B cell (primary cell): ENCODE results near the gene EID2B. TPM values are rescaled to one million over a fixed set of nuclear protein-coding genes. Genes with fewer than 3 reads are reported as not detected.
A peak's percentile ranks its signal among the peaks of the same experiment; 100 is the strongest.

Experiments used
- ATAC-seq: fragments of 200-7000 bp; cut with Tn5 transposase; one replicate; pipeline ENCODE4 v1.10.0; 2021; ENCODE audit warnings: low read depth, mild to moderate bottlenecking, moderate number of reproducible peaks, moderate library complexity
- CTCF ChIA-PET: fragments of 350-600 bp; sonication (Branson Sonifier 250); formaldehyde crosslinking; loops from one replicate; lab custom pipeline; 2021; ENCODE audit warnings: antibody characterized with exemption, inconsistent platforms; lab: Charles Lee
- POLR2A ChIA-PET: fragments of 350-600 bp; sonication (Branson Sonifier 250); formaldehyde crosslinking; loops from one replicate; lab custom pipeline; 2021; ENCODE audit warnings: antibody characterized with exemption; lab: Charles Lee
- DNase-seq: peaks from one replicate; pipeline ENCODE4 v3.0.0; 2013
- H2AFZ ChIP-seq: 2 replicates; pipeline ENCODE4 v1.6.1; 2012; ENCODE audit warnings: mild to moderate bottlenecking, low read depth, low read length; ENCODE audit not compliant: insufficient read depth, poor library complexity, severe bottlenecking
- H3K27ac ChIP-seq, 2 donors: 1 replicate in 1 of 2; 2 replicates in 1 of 2; pipeline ENCODE4 v1.5.1; 2012 to 2013; ENCODE audit warnings: low read length in 2 of 2, mild to moderate bottlenecking in 2 of 2, moderate library complexity in 1 of 2
- H3K27me3 ChIP-seq, 4 experiments: fragments of 200-600 bp in 1 of 4; sonication (generic) in 1 of 4; replicated peaks in 1 of 4; 1 replicate in 2 of 4; 2 replicates in 2 of 4; pipeline versions ENCODE4 v1.6.1 to v1.7.0; 2013 to 2016; ENCODE audit warnings: low read length in 3 of 4, mild to moderate bottlenecking in 2 of 4, mixed read lengths in 1 of 4, moderate library complexity in 1 of 4; ENCODE audit not compliant: insufficient read depth in 4 of 4, control insufficient read depth in 3 of 4; ENCODE audit errors: control extremely low read depth in 1 of 4
- H3K36me3 ChIP-seq, 2 experiments: replicated peaks in 1 of 2; 1 replicate in 1 of 2; 2 replicates in 1 of 2; pipeline versions ENCODE4 v1.6.1 to v1.7.1; 2013; ENCODE audit warnings: low read length in 1 of 2; ENCODE audit not compliant: insufficient read depth in 2 of 2, control insufficient read depth in 1 of 2; ENCODE audit errors: control extremely low read depth in 1 of 2, extremely low read depth in 1 of 2
- H3K4me1 ChIP-seq, 2 donors: fragments of 200-600 bp in 1 of 2; sonication (generic) in 1 of 2; 1 replicate in 1 of 2; 2 replicates in 1 of 2; pipeline versions ENCODE4 v1.5.1 to v1.6.1; 2013 to 2017; ENCODE audit warnings: low read length in 2 of 2; ENCODE audit not compliant: control insufficient read depth in 2 of 2, insufficient read depth in 2 of 2
- H3K4me2 ChIP-seq: replicated peaks from 2 replicates; pipeline ENCODE3; 2012; ENCODE audit warnings: mild to moderate bottlenecking, low read depth, low read length; ENCODE audit not compliant: poor library complexity, severe bottlenecking
- H3K4me3 ChIP-seq, 5 experiments: fragments of 200-600 bp in 1 of 5; sonication (generic) in 1 of 5; 1 replicate in 3 of 5; 2 replicates in 2 of 5; pipeline versions ENCODE4 v1.5.1 to v1.7.0; 2011 to 2016; ENCODE audit warnings: low read length in 4 of 5, mild to moderate bottlenecking in 4 of 5, low read depth in 2 of 5, control low read depth in 1 of 5, moderate library complexity in 1 of 5; ENCODE audit not compliant: insufficient read depth in 1 of 5; ENCODE audit errors: control extremely low read depth in 1 of 5, extremely low read depth in 1 of 5
- H3K79me2 ChIP-seq: fragments of 200-600 bp; sonication (generic); one replicate; pipeline ENCODE4 v1.6.0; 2016; ENCODE audit warnings: low read length; ENCODE audit not compliant: control insufficient read depth, insufficient read depth
- H3K9ac ChIP-seq: fragments of 200-600 bp; sonication (generic); 2 replicates; pipeline ENCODE4 v1.6.1; 2017; ENCODE audit warnings: mild to moderate bottlenecking, low read length, moderate library complexity
- H3K9me3 ChIP-seq, 3 donors: one replicate each; pipeline versions ENCODE4 v1.6.1 to v1.7.1; 2013; ENCODE audit warnings: low read length in 2 of 3; ENCODE audit not compliant: control insufficient read depth in 2 of 3, insufficient read depth in 1 of 3; ENCODE audit errors: control extremely low read depth in 1 of 3
- H4K20me1 ChIP-seq: 2 replicates; pipeline ENCODE4 v1.6.0; 2012; ENCODE audit warnings: mild to moderate bottlenecking, low read length; ENCODE audit not compliant: insufficient read depth, control insufficient read depth, poor library complexity, severe bottlenecking
- H3K27ac Mint-ChIP-seq: one replicate; pipeline ENCODE4 v1.8.0; 2021; ENCODE audit warnings: mixed read lengths
- H3K27me3 Mint-ChIP-seq: one replicate; pipeline ENCODE4 v1.8.0; 2021; ENCODE audit warnings: mixed read lengths
- H3K4me1 Mint-ChIP-seq: one replicate; pipeline ENCODE4 v1.8.0; 2021; ENCODE audit warnings: mixed read lengths
- H3K4me3 Mint-ChIP-seq: one replicate; pipeline ENCODE4 v1.8.0; 2021; ENCODE audit warnings: mixed read lengths
- H3K9me3 Mint-ChIP-seq: one replicate; pipeline ENCODE4 v1.8.0; 2022; ENCODE audit warnings: mixed read lengths; ENCODE audit not compliant: insufficient read depth
- EZH2 ChIP-seq: IDR thresholded peaks from 2 replicates; pipeline ENCODE4 v1.6.1; 2012; ENCODE audit warnings: borderline replicate concordance, low read depth, mild to moderate bottlenecking, moderate library complexity, low read length; ENCODE audit not compliant: insufficient read depth, poor library complexity, severe bottlenecking
- WGBS: methylation state at CpG from one replicate; pipeline ENCODE4 v1.1.5; 2013; ENCODE audit warnings: missing lambda C conversion rate; ENCODE audit not compliant: insufficient coverage; 5-methylcytosine and 5-hydroxymethylcytosine counted together
- intact Hi-C: fragments of 100-400 bp; cut with micrococcal nuclease; formaldehyde crosslinking; loops from one replicate; pipeline ENCODE4 v1.10.0; 2022
- polyA plus RNA-seq: library from polyadenylated mRNA; depleted of rRNA; stranded (reverse); fragments of >200 nt; gene quantifications from 2 replicates; pipeline ENCODE4 v1.2.3, GENCODE V29; 2012
- total RNA-seq, 2 donors: library from RNA; stranded (reverse); fragments of 120-200 nt in 1 of 2; gene quantifications; 1 replicate in 1 of 2; 2 replicates in 1 of 2; pipeline versions ENCODE4 v1.2.3 to v1.2.4, GENCODE V29; 2013 to 2022
- TF ChIP-seq, protein P1 (sequence below): fragments of 200-600 bp; IDR thresholded peaks from one replicate; pipeline ENCODE4 v1.8.0; 2022; ENCODE audit warnings: antibody characterized with exemption, mild to moderate bottlenecking

EID2B gene
- total and polyA plus RNA-seq, 2 donors (not counting 1 experiment from before 2014, with no cell fraction given), result 3.0 to 6.0 TPM

DNA sequence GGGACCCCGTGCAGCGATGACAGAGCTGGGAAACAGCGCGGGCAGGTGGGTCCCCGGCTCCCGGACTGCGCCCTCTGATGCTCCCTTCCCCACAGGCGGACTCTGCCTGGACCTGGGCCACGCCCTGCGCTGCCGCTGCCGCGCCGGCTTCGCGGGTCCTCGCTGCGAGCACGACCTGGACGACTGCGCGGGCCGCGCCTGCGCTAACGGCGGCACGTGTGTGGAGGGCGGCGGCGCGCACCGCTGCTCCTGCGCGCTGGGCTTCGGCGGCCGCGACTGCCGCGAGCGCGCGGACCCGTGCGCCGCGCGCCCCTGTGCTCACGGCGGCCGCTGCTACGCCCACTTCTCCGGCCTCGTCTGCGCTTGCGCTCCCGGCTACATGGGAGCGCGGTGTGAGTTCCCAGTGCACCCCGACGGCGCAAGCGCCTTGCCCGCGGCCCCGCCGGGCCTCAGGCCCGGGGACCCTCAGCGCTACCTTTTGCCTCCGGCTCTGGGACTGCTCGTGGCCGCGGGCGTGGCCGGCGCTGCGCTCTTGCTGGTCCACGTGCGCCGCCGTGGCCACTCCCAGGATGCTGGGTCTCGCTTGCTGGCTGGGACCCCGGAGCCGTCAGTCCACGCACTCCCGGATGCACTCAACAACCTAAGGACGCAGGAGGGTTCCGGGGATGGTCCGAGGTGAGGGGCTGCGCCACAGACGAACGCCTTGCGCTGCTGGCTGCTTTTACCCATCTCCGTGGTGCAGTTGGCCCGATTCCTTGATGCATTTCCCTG, 25.5 kb downstream of the EID2B start:
- Histone ChIP-seq H4K20me1 (no peaks in the 10 kb centered on the region), H3K4me3 (peak overlapping the region in 4 of 5 experiments; percentile 29 to 66 (median 60)), H3K27me3 (peaks cover 0 to 58% (median 17%) of the 10 kb centered on the region in 4 experiments), H3K36me3 (no peaks in the 10 kb centered on the region), H3K9ac (peak overlapping the region; percentile 63), H3K4me1 (peaks cover 16 to 21% of the 10 kb centered on the region in 2 donors), H3K79me2 (no peaks in the 10 kb centered on the region), H2AFZ (peak overlapping the region; percentile 86), H3K27ac (no peak overlapping the region), H3K4me2 (peak overlapping the region; percentile 95), H3K9me3 (peaks cover 0 to 17% (median 0%) of the 10 kb centered on the region in 3 donors)
- Mint-ChIP-seq H3K27me3 (peaks cover 31% of the 10 kb centered on the region), H3K9me3 (no peaks in the 10 kb centered on the region), H3K4me3 (peak overlapping the region; percentile 87), H3K27ac (peak overlapping the region; percentile 6), H3K4me1 (peaks cover 20% of the 10 kb centered on the region)
- DNase-seq (peak; percentile 79), ATAC-seq (peak; percentile 67)
- intact Hi-C loops, result no loop called here
- ChIA-PET POLR2A (no interaction called here), CTCF (interaction anchor here (0.6 to 2.0 kb wide), 6 partner anchors 8 to 374 kb away, joined by 3 to 4 read pairs (median 3); partner anchors contain the start of gene DLL3)
- 9% methylated on average over 96 of the region's 96 CpGs for WGBS
- TF ChIP-seq EZH2, result no peak
- TF ChIP-seq, protein P1, sequence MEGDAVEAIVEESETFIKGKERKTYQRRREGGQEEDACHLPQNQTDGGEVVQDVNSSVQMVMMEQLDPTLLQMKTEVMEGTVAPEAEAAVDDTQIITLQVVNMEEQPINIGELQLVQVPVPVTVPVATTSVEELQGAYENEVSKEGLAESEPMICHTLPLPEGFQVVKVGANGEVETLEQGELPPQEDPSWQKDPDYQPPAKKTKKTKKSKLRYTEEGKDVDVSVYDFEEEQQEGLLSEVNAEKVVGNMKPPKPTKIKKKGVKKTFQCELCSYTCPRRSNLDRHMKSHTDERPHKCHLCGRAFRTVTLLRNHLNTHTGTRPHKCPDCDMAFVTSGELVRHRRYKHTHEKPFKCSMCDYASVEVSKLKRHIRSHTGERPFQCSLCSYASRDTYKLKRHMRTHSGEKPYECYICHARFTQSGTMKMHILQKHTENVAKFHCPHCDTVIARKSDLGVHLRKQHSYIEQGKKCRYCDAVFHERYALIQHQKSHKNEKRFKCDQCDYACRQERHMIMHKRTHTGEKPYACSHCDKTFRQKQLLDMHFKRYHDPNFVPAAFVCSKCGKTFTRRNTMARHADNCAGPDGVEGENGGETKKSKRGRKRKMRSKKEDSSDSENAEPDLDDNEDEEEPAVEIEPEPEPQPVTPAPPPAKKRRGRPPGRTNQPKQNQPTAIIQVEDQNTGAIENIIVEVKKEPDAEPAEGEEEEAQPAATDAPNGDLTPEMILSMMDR, result no peak

DNA sequence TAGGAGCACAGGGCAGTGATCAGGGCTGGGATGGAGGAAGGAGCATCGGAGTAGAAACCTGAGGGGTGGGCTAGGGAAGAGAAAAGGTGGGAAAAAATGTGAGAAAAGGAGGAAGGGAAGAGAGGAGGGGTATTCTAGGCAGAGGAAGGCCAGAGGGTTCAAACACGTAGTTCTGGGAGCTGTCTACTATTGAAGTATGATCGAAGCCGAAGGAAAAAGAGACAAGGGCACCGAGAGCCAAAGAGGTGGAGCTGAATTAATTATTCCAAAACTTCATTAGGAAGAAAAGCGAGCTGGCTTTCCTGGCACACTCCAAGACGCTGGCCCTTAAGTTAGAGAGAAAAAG, 26.1 kb downstream of the EID2B start:
- no peaks in the 10 kb centered on the region for H4K20me1 ChIP-seq
- no peaks in the 10 kb centered on the region for H3K36me3 ChIP-seq
- peak overlapping the region; percentile 63 for H3K9ac ChIP-seq
- ChIA-PET POLR2A (no interaction called here), CTCF (interaction anchor here (0.6 to 2.0 kb wide), 3 partner anchors 12 to 45 kb away, joined by 3 to 4 read pairs (median 3); no protein-coding TSS in a partner anchor)
- peaks cover 0 to 59% (median 17%) of the 10 kb centered on the region in 4 experiments for H3K27me3 ChIP-seq
- peaks cover 16 to 21% of the 10 kb centered on the region in 2 donors for H3K4me1 ChIP-seq
- H3K4me3 ChIP-seq, result peak overlapping the region in 2 of 5 experiments; percentile 26 to 65
- H3K4me3 Mint-ChIP-seq, result peak overlapping the region; percentile 71
- no peak overlapping the region for H3K27ac ChIP-seq
- H3K79me2 ChIP-seq, result no peaks in the 10 kb centered on the region
- 55% methylated on average over 5 of the region's 7 CpGs for WGBS
- peaks cover 0 to 17% (median 0%) of the 10 kb centered on the region in 3 donors for H3K9me3 ChIP-seq
- peak overlapping the region; percentile 95 for H3K4me2 ChIP-seq
- H3K27ac Mint-ChIP-seq, result peak overlapping the region; percentile 2
- no peaks in the 10 kb centered on the region for H3K9me3 Mint-ChIP-seq
- no peak for DNase-seq
- H3K27me3 Mint-ChIP-seq, result peaks cover 33% of the 10 kb centered on the region
- peaks cover 20% of the 10 kb centered on the region for H3K4me1 Mint-ChIP-seq
- ATAC-seq, result no peak
- H2AFZ ChIP-seq, result peak overlapping the region; percentile 86
- intact Hi-C loops, result no loop called here
- TF ChIP-seq EZH2, result no peak
- TF ChIP-seq, protein P1, result no peak
